Epidermal melanocyte (primary cell): ENCODE data around the gene ATP6V1G2.
"Not testable (repeated sequence)": the region's sequence is repeated elsewhere in the genome, so short reads cannot be mapped to it uniquely, and the experiment has no call there.

Source experiments
- DNase-seq: peaks from one replicate; pipeline ENCODE4 v3.0.0; 2011; ENCODE audit warnings: low spot score; ENCODE audit not compliant: insufficient read length

ATP6V1G2 gene

DNA sequence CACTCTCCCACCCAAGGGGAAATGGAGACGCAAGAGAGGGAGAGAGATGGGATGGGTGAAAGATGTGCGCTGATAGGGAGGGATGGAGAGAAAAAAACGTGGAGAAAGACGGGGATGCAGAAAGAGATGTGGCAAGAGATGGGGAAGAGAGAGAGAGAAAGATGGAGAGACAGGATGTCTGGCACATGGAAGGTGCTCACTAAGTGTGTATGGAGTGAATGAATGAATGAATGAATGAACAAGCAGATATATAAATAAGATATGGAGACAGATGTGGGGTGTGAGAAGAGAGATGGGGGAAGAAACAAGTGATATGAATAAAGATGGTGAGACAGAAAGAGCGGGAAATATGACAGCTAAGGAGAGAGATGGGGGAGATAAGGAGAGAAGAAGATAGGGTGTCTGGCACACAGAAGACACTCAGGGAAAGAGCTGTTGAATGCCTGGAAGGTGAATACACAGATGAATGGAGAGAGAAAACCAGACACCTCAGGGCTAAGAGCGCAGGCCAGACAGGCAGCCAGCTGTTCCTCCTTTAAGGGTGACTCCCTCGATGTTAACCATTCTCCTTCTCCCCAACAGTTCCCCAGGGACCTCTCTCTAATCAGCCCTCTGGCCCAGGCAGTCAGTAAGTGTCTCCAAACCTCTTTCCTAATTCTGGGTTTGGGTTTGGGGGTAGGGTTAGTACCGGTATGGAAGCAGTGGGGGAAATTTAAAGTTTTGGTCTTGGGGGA is 29.7 kb upstream of the ATP6V1G2 start:
- DNase-seq: no peak

DNA sequence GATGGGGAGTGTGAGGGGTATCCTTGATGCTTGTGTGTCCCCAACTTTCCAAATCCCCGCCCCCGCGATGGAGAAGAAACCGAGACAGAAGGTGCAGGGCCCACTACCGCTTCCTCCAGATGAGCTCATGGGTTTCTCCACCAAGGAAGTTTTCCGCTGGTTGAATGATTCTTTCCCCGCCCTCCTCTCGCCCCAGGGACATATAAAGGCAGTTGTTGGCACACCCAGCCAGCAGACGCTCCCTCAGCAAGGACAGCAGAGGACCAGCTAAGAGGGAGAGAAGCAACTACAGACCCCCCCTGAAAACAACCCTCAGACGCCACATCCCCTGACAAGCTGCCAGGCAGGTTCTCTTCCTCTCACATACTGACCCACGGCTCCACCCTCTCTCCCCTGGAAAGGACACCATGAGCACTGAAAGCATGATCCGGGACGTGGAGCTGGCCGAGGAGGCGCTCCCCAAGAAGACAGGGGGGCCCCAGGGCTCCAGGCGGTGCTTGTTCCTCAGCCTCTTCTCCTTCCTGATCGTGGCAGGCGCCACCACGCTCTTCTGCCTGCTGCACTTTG is 29.0 kb upstream of the ATP6V1G2 start, which contains the start of gene TNF:
TNF (plus strand) TSS at position 231 of the 567 bp plus-strand sequence; CDS start at position 408, 177 bp downstream.
- no peak for DNase-seq

DNA sequence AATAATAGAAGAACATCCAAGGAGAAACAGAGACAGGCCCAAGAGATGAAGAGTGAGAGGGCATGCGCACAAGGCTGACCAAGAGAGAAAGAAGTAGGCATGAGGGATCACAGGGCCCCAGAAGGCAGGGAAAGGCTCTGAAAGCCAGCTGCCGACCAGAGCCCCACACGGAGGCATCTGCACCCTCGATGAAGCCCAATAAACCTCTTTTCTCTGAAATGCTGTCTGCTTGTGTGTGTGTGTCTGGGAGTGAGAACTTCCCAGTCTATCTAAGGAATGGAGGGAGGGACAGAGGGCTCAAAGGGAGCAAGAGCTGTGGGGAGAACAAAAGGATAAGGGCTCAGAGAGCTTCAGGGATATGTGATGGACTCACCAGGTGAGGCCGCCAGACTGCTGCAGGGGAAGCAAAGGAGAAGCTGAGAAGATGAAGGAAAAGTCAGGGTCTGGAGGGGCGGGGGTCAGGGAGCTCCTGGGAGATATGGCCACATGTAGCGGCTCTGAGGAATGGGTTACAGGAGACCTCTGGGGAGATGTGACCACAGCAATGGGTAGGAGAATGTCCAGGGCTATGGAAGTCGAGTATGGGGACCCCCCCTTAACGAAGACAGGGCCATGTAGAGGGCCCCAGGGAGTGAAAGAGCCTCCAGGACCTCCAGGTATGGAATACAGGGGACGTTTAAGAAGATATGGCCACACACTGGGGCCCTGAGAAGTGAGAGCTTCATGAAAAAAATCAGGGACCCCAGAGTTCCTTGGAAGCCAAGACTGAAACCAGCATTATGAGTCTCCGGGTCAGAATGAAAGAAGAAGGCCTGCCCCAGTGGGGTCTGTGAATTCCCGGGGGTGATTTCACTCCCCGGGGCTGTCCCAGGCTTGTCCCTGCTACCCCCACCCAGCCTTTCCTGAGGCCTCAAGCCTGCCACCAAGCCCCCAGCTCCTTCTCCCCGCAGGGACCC is 28.0 kb upstream of the ATP6V1G2 start:
- DNase-seq: no peak

DNA sequence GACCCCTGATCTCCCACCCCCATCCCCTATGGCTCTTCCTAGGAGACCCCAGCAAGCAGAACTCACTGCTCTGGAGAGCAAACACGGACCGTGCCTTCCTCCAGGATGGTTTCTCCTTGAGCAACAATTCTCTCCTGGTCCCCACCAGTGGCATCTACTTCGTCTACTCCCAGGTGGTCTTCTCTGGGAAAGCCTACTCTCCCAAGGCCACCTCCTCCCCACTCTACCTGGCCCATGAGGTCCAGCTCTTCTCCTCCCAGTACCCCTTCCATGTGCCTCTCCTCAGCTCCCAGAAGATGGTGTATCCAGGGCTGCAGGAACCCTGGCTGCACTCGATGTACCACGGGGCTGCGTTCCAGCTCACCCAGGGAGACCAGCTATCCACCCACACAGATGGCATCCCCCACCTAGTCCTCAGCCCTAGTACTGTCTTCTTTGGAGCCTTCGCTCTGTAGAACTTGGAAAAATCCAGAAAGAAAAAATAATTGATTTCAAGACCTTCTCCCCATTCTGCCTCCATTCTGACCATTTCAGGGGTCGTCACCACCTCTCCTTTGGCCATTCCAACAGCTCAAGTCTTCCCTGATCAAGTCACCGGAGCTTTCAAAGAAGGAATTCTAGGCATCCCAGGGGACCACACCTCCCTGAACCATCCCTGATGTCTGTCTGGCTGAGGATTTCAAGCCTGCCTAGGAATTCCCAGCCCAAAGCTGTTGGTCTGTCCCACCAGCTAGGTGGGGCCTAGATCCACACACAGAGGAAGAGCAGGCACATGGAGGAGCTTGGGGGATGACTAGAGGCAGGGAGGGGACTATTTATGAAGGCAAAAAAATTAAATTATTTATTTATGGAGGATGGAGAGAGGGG is 27.1 kb upstream of the ATP6V1G2 start:
- DNase-seq: no peak

DNA sequence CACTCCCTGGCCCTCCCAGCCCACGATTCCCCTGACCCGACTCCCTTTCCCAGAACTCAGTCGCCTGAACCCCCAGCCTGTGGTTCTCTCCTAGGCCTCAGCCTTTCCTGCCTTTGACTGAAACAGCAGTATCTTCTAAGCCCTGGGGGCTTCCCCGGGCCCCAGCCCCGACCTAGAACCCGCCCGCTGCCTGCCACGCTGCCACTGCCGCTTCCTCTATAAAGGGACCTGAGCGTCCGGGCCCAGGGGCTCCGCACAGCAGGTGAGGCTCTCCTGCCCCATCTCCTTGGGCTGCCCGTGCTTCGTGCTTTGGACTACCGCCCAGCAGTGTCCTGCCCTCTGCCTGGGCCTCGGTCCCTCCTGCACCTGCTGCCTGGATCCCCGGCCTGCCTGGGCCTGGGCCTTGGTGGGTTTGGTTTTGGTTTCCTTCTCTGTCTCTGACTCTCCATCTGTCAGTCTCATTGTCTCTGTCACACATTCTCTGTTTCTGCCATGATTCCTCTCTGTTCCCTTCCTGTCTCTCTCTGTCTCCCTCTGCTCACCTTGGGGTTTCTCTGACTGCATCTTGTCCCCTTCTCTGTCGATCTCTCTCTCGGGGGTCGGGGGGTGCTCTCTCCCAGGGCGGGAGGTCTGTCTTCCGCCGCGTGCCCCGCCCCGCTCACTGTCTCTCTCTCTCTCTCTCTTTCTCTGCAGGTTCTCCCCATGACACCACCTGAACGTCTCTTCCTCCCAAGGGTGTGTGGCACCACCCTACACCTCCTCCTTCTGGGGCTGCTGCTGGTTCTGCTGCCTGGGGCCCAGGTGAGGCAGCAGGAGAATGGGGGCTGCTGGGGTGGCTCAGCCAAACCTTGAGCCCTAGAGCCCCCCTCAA is 25.9 kb upstream of the ATP6V1G2 start, which contains the start of gene LTA:
LTA (plus strand) TSS at position 249 of the 871 bp plus-strand sequence; CDS start at position 703, 454 bp downstream.
- no peak for DNase-seq

DNA sequence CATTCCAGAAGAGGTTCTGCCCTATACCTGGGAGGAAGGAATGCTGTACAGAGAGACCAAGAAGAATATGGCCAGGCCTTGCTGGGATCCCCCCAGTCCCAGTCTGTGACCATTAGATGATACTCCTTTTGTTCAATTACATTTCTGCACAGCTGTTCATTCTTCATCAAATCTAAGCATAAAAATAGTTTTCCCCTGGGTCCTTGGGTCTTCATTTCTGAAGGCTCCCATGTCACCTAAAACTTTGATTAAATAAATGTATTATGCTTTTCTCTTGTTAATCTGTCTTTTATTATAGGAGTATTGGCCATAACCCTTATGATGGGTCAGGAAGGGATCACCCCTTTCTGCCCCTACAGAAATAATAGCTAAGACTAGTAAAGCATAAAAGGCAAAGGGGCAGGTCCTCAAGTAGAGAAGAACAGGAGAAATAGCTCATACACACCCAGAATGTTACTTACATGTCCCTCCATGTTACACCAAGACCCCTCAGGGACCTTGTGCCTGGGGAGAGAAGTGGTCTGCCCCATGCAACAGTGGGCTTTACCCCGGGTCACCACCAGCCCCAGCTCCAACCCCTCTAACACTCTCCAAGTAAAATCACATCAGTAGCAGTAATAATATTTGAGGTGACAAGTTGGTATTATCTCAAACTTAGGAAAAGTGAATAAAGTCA is 23.6 kb upstream of the ATP6V1G2 start:
- no peak for DNase-seq

DNA sequence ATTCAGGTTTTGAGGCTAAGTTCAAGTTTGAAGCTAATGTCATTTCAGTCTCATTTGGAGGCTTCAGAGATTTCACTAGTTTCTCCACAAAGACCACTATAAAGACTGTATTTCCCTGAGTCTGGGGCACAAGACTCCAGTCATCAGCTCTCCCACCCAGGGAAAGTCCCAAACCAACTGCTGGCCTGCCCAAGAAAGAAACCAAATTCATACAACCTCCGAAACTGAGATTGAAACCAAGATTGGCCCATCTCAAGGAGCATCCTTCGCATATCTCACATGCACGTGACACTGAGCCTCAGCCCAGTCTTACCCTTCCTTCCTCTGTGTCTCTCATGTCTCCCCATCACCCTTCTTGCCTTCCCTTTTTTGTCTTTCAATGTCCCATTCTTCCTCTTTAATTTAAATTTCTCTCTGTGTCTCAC is 22.1 kb upstream of the ATP6V1G2 start:
- no peak for DNase-seq

DNA sequence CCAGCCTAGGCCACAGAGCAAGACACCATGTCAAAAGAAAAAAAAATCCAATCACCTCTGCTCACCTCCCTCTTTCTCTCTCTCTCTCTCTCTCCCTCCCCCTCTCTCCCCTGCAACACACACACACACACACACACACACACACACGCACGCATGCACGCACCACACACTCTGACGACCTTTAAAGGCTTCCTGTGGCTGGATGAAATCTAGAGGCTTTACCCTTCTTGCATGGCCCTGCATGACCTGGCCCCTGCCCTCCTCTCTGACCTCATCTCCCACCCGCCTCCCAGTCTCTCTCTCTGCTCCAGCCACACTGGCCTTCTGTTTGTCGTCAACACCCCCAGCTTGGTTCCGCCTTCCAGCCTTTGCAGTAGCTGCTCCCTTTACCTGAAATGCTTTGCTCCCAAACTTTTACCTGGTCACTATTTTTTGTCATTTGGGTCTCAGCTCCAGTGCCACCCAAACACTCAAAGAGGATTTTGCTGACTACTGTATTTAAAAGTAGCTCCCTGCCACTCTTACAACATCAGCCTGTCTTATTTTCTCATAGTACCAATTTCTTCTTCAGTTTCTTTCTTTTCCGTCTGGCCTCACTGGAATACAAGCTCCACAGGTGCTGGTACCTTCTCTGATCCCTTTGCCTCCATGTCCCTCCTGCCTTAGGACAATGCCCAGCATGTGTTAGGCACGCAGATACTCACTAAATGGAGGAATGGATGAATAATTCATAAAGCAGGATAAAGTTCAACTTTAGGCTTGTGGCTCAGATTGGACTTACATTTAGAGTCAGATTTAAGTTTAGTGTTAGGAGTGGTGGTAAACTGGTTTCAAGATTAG is 21.3 kb upstream of the ATP6V1G2 start:
- DNase-seq: no peak

DNA sequence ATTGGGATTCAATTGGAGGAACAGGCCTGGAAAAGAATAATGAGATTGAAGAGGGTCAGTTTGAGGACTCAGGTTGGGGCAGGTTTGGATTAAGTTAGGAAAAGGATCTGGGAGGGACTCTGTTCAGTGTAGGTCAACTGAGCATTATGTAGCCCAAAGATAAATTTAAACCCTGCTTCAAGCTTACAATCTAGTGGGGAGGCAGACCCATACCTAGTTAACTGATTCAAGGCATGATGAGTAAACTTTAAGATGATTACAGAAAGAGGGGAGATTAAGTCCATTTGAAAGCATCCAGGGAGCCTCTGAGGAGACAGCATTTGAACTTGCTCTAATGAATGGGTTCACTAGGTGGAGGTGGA is 14.3 kb upstream of the ATP6V1G2 start:
- no peak for DNase-seq

DNA sequence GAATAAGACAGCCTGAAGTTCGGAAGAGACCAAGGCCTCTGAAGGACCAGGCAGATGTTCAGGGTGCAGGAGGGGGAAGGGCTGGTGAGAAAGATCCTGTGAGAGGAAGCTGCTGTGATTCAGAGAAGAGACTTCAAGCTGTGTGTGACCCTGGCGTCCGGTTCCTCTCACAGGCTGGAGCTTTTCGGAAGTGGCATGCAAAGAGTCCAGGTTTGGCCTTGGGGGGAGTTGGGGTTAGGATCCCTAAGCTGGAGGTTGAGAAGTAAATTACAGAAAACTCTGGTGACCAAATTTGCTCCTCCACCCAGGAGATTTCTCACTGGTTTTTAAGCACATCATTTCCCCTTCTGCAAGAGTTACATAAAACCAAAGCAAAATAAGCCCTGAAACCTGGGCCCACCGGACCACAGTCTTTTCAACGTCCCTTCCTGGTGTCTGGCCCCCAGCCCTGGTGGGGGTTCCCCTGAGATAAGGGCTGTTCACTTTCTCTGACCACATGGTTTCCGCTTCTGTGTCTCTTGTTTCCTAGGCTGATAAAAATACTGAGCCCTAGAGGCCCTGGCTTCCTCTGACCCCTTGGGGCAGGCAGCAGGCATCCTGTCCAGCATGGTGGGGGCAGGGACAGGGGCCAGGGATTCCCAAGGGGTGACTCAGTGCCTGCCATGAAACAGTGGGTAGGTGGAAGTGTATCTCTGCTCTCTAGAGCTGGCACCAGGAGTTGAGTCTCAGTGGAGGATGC is 13.7 kb upstream of the ATP6V1G2 start:
- DNase-seq: no peak

DNA sequence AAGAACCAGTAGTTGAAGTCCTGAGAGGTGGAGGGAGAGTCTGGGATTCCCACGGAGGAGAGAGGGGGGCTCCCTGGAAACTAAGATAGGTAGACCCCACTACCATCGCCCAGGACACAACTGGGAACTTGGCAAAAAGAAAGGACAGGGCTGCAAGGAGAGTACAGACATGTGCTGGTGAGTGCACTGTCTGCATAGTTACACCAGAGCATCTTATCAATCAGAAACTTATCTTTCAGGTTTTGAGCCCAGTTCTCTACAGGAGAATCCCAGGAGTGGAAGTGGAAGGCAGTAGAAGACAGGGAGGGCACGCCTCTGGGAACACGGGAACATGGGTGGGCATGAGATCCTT is 13.2 kb upstream of the ATP6V1G2 start:
- no peak for DNase-seq

DNA sequence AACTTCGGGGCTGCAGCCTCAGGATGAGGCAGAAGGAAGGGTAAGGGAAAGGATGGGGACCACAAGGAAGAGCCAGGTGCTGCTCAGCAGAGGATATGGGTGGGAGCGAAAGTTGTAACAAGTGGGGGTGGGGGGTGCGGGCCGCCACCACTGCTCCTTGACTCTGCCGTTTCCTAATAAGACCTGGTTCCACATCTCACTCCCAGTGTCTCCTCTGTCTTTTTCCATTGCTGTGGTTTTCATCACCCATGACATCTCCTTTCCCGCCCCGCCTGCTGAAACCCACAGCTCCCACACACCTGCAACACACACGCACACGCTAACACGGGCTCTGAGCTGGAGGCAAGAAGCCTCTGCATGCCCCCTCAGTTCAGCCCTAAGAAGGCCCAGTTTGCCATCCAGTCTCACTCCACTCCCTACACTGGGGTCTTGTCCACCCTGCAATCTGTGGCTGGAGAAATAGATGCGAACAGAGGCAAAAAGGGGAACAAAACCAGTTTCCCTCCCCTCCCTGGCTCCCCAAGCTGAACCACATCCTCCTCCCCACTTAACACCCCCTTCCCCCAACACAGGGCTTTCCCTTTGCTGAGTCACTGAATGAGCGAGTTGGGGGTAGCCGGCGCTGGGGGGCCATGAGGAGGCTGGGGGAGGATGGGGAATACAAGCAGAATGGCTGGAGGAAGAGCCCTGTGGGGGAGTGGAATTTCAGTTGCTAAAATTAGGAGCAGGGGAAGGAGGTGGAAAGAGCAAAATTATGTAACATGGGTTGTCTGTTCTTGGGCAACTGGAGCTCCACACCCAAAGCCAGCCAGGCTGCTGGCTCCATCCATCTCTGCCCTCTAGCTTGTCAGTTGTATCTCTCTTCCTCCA is 12.5 kb upstream of the ATP6V1G2 start:
- DNase-seq: no peak

DNA sequence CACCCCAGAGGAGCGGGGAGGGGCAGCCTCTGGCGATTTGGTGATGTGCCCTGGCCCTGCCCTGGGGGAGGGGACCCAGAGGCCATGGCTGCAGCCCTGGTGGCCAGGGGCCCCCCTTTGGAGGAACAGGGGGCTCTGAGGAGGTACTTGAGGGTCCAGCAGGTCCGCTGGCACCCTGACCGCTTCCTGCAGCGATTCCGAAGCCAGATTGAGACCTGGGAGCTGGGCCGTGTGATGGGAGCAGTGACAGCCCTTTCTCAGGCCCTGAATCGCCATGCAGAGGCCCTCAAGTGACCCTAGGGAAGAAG is 11.9 kb upstream of the ATP6V1G2 start:
- DNase-seq: no peak

DNA sequence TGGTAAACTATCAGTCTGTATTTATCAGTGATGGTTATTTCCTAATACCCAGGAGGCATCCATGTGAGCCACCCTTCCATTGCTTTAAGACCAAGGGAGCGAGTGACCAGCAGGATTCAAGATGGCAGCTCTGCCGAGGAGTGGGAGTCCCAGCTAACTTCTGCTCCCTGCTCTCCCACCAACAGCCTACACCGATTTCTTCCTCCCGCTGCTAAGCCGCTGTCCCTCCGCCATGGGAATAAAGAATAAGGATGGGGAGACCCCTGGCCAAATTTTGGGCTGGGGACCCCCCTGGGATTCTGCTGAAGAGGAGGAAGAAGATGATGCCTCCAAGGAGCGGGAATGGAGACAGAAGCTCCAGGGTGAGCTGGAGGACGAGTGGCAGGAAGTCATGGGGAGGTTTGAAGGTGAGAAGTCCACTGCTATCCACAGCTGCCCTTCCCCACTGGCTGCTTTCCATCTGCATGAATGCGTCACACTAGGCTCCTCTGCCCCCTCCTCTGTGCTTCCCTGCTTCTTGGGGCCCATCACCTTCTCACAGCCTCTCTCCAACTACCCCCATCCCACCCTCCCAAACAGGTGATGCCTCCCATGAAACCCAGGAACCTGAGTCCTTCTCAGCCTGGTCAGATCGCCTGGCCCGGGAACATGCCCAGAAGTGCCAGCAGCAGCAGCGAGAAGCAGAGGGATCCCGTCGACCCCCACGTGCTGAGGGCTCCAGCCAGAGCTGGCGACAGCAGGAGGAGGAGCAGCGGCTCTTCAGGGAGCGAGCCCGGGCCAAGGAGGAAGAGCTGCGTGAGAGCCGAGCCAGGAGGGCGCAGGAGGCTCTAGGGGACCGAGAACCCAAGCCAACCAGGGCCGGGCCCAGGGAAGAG is 11.3 kb upstream of the ATP6V1G2 start:
- DNase-seq: no peak

DNA sequence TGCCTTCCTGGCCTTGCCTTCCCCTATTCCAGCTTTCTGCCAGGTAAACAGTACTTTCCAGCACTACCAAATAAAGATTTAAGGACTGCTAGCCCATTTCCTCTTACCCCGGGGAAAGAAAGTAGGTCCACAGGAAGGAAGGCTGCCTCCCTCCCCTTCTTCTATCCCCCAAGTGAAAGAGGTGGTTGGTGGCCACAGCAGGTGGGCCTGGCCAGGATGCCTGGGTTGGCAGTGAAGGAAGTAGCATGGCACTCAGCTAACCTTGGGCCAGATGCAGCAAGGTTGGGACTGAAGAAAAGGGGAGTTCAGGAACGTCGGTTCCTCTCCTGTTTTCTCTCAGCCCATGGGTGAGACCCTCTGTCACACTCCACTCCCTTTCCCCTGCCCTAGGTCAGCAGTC is 9.9 kb upstream of the ATP6V1G2 start:
- no peak for DNase-seq

DNA sequence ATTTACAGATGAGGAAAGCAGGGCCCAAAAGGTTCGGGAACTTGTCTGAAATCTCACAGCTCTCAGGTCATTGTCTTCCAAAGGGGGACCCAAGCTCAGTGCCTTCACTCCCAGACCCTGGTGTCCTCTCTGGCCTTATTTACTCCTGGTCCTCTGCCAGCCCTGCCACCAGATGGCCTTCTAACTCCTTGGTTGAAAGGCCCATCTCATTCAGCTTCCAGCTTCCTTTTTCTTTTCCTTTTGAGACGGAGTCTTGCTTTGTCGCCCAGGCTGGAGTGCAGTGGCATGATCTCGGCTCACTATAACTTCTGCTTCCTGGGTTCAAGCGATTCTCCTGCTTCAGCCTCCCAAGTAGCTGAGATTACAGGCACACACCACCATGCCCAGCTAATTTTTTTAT is 5.0 kb upstream of the ATP6V1G2 start:
- not testable (repeated sequence) for DNase-seq
